ENCODE data around the gene SPATS2L.

The SPATS2L gene

DNA sequence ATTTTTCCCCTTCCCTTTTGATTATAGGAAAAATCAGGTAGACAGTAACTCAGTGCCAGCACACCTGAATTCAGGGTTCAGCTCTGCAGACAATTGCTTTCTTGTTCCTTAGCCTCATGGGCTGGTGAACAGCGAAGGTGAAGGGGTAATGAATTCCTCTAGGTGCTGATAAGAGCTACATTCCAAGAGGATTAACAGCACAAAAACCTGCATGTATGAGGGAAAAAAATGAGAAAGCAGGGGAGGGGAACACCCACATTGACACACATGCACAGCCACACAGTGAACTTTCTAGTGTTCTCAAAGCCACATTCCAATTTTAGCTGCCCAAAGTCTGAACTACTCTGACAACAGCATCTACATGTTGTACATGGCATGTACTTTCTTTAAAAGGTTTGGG is 46.1 kb downstream of the SPATS2L start:
- DNase-seq = no peak

DNA sequence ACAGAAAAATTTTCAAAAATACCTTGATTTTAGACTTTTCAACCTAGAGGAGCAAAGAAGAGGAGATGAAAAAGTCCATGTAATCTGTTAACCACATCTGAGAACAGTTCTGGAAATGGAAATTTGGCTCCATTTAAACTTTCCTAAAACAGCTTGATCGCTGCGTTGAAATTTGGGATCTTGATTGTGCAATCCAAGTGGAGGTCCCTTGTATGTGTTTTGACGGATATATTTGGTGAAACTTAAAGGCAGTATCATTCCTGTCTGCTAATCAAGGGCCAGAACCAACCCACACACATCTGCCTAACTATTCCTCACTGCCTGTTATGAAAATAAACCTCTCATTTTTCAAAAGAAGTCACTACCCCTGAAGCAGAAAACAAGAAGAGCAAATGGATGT is 46.6 kb downstream of the SPATS2L start:
- no peak for DNase-seq

GRCh38 chr2:200353874-200354273 is 47.4 kb downstream of the SPATS2L start:
- DNase-seq = no peak

DNA sequence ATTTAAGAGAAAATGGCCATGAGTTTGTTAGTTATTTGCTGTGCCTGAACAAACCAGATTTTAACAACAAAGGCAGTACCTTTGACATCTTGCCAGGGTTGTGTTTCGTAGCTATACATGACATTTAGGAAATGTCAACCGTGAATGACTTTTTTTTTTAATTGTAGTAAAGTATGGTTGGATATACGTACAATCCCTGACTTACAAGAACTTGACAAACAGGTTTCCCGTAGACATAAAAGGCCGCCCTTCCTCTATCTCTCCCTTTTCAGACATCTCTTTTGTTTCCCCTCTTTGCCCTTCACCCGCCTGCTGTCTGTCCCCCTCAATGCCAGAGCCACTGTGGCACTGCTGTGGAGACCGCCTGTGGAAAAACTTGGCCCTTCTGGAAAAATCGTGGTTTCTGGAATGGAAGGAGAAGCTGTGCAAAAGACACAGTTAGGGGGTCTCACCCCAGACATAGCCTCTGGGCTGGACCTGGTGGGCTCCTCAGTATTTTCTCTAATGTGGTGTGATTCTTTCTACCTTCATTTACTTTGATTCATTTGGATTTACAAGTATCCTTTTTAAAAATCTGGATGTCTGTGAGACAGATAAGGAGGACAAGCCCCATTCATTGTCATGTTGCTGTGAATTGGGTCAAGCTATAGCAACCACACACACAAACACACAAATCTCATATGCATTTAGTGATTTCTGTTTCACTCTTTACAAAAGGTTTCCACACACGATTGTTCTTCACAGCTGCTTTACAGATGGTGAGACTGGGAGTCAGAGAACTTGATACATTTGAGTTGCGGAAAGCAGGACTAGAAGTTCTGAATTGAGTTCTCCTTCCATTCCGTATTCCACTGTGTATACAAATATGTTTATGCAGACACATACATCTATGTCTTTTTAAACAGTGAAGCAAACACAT is 48.6 kb downstream of the SPATS2L start:
- no peak for DNase-seq

DNA sequence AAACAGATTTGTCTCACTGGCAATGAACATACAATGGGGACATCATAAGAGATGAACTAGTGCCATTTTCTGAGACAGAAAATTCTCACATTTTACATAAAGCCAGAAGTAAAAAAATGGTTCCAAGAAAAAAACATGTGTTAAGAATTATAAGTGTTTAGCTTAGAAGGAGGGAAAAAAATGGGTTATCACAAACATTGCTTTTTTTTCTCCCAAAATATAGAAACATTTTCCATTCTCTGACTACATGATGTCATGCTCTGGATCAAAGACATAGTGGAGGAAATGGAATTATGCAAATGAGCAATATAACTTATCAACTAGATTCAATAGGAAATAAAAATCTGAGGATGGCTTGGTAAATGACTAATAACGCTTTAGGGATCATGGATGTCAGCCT is 49.8 kb downstream of the SPATS2L start:
- no peak for DNase-seq

DNA sequence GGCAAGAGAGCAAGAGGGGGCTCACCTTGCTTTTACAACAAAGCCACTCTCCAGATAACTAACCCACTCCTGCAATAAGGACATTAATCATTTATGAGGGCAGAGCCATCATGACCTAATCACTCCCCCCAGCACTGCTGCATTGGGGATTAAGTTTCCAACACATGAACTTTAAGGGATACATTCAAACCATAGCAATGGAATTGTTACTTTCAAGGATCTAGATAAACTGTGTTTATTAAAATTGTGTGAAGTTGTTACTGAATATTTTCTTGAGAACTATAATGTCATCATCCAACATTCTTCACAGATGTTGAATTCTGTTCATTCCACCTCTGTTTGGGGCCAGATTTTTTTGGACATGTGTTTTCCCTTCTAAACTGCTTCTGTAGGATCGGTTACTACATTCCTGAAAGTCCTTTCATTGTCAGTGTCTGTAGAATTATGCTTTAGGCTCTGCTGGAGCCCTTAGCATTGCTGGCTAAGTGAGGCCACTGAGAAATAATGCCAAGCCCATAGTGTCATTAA is 50.4 kb downstream of the SPATS2L start:
- no peak for DNase-seq

GRCh38 chr2:200357845-200358244 is 51.4 kb downstream of the SPATS2L start:
- no peak for DNase-seq

DNA sequence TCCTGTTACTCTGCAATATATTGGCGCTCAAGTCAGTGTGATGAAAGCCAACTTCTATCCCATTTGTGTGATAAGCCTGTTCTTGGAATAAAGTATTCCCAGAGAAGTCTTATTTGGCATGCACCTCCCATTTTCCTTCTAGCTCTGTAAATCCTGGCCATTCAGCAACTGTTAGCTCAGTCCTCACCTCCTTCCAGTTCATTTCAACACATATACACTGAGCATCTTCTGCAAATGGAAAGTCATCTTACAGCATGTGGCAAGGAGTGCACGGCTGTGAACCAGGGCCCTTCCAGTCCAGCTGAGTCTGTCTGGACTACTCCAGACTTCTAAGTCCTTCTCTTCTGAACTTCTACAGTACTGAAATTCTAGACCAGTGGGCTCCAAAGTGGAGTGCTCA is 53.1 kb downstream of the SPATS2L start:
- DNase-seq = no peak

GRCh38 chr2:200360364-200360763 is 53.9 kb downstream of the SPATS2L start:
- no peak for DNase-seq

GRCh38 chr2:200362202-200362917 is 55.9 kb downstream of the SPATS2L start:
- DNase-seq = no peak

DNA sequence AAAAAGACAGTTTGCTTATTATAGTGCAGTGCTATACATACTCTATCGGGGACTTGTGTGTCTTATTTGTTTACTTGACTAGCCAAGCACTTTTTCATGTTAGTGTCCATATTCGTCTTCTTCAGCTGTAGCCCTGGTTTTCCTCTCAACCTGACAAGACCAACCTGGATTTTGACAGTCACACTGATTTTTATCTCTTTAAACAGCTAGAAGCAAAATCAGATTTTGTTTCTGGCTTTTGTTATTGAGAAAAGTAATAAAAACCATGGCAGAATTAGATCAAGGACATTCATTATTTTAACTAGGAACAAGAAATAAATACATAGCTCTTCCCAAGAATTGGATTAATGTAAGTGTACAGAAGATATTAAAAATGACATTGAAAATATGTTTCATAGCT is 56.8 kb downstream of the SPATS2L start:
- DNase-seq = no peak

- DNase-seq = no peak
Measured at GRCh38 chr2:200364142-200364541, 57.6 kb downstream of the SPATS2L start.

DNA sequence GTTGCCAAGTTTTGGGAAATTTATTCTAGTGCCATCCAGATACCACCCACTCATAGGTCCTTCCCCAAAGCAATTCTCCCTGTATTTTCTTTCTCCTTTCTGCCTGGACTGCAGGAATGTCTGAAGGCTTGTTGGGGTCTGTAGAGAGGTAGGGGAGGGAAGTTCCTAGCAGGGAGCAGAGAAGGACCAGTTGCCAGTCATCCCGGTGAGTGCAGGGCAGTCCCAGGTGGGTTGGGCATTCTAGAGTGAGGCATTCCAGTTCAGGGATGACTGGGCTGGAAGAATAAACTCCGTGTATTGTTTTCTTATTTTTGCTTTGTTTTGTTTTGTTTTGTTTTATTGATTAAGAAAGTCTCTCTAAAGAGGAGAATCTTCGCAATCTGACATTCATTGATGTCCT is 58.1 kb downstream of the SPATS2L start:
- DNase-seq = no peak

GRCh38 chr2:200365209-200365608 is 58.7 kb downstream of the SPATS2L start:
- DNase-seq = no peak

GRCh38 chr2:200367155-200367554 is 60.7 kb downstream of the SPATS2L start:
- no peak for DNase-seq

DNA sequence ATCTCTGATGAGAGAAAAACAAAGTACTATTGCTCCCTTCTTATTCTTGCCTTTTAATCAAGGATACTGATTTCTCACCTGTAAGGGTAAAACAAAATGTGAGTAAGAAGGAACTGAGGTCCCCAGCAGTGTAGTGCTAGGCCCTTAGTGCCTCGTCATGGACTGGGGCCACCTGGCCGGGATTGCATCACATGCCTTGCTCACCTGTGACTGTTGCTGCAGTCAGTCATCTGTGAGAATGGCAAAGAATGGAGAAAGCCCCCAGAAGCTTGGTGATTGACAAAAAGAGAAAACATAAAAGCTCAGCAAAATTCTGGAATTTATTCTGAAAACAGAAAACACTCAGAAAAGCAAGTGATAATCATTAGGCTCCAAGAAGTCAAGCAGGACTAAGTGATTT is 63.4 kb downstream of the SPATS2L start:
- DNase-seq = no peak

GRCh38 chr2:200373231-200373630 is 66.7 kb downstream of the SPATS2L start:
- DNase-seq = no peak

GRCh38 chr2:200373973-200374416 is 67.5 kb downstream of the SPATS2L start:
- no peak for DNase-seq

- DNase-seq = no peak
Measured at GRCh38 chr2:200376513-200377354, 70.2 kb downstream of the SPATS2L start.

GRCh38 chr2:200377355-200378336 is 71.2 kb downstream of the SPATS2L start:
- no peak for DNase-seq

DNA sequence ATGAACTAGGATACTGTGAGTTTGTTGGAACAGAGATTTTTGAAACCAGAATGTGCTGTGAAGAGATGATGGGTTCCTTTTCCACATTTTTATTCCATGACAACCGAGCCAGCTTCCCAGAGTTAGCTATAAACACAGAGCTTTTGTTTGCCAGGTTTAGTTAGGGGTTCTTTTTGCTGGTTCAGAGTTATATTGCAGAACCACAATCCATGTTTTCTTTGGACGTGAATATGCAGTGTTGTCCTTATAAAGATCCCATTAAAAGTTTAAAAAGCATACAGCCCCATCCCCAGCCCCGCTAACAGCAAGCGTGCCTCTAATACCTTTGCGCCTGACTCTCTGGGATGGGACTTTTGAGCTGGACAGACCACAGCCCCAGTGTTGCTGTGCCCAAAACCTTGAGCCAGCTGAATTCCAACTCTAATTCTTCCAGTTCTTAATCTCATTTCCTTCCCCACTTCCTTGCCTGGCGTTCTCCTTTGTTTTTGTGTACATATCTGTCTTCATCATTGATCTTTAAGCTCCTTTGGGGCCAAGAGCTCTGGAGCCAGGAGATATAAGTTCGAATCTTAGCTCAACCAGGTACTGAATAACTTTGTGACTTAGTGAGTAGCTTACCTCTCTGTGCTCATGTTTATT is 72.3 kb downstream of the SPATS2L start:
- DNase-seq = no peak

Measured in COR-L47 (cell line).